ENCODE data around the gene AOPEP.

DNA sequence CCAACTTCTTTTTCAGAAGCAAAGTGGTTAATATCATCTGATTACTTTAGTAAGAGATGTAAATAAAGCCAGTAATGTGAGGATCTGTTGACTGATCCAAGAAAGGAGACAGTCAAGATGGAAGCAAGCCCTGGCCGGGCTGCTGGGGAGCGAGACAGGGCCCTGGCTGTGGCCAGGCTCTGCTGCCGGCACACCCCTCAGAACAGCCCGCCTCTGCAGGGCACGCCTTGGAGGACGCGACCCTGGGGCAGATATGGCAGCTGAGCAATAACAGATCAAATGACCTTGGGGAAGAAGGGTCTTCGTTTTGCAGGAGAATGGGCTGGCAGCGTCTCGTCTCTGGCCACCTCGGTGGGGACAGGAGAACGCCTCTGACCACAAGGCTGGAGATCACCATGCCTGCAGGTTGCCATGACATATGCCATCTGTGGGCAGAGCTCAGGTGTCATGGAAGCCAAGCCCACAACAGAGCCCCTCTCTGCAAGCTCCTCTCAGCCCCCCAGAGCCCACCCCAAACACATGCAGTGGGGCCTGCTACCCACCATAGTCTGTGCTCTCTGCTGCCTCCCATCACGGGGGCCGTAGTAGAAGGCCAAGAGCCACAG lies 384.5 kb downstream of the AOPEP start:
- TF ChIP-seq CTCF (IDR thresholded peaks at IDR 0.05; ENCODE audit: low read depth, low read length, poor library complexity, severe bottlenecking) (no peak), EZH2phosphoT487 (IDR thresholded peaks at IDR 0.05; ENCODE audit: borderline replicate concordance, low read length) (no peak)

All from DOHH2 (cell line).